Activated CD4-positive, alpha-beta T cell treated with anti-CD3 and anti-CD28 coated beads, Interleukin-2, amount 50 U/mL, for 16 hours (primary cell): ENCODE data around the gene RPS21.

ENCODE experiments used
- DNase-seq: peaks from one replicate; pipeline ENCODE4 v3.0.0-alpha.2; 2020

The RPS21 gene

GRCh38 chr20:62381842-62382241 lies 5.1 kb upstream of the RPS21 start:
- DNase-seq: no peak

DNA sequence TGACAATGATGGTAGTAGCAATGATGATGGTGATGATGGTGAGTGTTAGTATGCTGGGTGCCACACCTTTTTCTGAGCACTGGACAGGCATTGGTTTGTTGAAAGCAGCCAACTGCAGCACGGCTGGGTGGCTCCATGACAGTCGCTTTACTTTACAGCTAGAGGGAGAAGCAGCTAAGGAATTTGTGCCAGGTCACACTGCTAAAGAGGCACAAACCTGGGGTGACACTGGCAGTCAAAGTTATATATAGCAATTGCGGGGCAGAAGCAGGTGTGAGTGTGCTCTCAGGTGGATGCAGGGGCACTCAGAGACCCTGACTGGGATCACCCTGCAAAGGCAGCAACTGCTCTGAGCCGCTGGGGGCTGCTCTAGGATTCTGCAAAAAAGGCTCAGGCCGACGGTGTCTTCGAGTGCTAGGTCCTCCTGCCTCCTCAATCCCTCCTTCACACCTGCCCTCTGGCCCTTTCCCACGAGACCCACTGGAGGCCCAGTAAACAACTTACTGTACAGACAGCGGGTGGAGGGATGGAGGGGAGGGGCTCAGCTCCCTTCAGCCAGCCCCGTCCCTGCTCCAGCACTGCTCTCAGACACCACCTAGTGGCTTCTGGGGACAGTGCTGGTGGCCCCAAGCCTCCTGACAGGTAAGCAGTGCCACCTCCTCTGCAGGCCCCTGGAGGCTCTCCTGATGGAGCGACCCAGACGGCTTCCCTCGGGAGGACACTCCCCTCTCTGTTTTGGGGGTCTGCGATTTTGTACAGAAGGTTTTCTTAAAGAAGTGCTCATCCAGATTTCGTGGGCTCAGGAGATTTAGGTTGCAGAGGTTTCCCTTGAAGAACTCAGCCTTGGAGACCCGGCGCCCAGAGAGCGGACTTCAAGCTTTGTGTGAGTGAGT lies 4.4 kb upstream of the RPS21 start:
- DNase-seq: peak; percentile 84

DNA sequence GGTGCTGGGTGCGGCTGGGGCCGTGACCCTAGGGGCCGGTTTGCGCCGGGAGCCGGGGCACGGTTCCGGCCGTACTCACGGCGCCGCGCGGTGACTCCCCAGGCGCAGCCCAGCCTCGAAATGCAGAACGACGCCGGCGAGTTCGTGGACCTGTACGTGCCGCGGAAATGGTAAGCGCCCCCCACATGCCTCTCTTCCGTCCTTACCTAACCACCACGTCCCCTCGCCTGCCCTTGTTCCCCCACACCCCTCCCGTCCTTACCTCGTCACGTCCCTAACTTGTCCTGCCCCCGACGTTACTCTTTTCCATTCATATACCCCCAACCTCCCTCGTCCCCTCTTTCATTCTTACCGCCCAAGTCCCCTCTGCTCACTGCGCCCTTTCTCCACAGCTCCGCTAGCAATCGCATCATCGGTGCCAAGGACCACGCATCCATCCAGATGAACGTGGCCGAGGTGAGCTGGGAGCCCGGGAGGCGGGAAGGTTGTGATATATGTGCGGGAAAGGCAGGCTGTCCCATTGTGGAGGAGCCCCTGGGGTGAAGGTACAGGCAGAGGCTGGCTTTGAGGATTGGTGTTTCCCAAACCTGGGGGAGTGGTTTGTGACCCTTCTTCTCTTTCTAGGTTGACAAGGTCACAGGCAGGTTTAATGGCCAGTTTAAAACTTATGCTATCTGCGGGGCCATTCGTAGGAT lies 463 bp downstream of the RPS21 start:
- no peak for DNase-seq

DNA sequence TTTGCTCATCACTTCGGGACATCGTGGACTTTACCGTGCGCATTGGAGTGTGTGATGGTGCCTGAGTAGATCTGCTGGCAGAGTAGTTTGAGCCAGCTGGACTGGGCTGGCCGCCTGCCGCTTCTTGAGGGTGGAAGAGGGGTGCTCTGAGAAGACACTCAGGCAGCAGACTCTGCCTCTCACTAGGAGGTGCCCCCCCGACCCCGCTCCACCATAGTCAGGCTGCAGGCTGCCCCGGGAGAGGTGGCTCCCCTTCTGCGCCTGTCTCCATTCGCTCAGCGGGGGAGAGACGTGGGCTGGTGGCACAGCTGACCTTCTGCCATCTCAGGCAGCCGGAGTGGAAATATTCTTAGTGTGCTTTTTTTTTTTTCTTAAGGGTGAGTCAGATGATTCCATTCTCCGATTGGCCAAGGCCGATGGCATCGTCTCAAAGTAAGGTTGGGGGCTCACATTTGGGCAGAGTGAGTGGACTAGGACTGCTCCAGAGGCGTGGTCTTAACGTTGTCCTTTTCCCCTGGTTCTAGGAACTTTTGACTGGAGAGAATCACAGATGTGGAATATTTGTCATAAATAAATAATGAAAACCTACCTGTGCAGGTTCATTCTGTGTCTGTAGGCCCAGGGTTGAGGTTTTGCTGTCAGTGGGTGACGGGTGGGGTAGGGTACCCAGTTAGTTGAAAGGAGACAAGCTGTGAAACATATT lies 1.2 kb downstream of the RPS21 start:
- no peak for DNase-seq

DNA sequence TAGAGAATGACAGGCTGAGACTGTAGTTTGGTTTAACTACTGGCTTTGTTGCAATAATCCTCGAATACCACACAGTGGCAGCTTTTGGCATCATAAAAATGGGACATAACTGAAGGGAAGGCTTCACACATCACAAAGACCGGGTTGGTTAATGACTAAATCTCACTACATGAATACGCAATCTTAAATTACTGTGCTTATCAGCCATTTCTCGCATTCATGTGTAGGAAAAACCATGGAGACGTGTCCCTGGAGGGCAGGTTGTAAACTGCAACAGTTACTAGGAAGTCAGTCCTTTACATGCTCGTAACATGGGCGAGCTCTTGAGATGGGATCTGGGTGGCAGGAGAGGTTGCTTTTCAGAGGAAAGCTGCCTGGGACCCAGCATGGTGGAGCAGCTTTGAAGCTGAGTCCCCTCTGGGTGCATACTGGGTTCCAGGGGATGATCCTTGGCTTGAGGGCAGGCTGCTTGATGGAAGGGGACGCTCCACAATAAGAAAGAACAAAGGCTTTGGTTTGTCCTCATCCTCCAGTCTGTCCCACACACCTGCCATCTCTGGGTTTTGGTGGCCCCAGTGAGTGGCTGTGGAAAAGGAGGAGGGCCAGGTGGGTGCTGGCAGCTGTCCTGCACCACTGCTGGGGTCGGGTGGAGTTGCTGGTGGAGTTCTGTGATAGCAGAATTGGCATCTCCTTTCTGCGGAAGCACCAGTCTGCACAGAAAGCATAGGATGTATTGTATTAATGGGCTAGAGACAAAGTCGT lies 2.1 kb downstream of the RPS21 start:
- DNase-seq: no peak

DNA sequence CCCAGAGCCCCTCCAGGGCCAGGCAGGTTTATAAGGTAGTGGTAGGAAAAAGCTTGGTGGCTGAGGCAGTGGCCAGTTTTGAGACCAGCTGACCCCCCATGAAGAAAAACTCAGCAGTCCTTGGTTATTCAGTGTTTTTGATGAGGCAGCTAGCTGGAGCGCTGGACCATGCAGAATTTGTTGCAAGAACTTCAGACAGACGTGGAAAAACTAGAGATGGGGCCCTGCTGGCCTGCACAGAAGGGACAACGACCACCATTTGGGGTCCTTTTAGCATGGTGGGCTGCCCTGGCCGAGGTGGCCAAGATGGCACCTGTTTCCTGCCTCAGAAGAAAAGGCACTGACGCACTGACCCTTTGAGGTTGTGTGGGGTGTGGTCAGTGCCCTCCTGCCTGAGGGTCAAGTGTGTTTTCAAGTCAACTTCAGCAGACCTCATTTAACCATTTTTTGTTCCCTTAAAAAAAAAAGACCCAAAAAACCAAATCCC lies 2.7 kb downstream of the RPS21 start:
- DNase-seq: no peak

GRCh38 chr20:62390317-62391164 lies 3.6 kb downstream of the RPS21 start:
- DNase-seq: no peak

GRCh38 chr20:62391165-62392076 lies 4.5 kb downstream of the RPS21 start:
- no peak for DNase-seq

DNA sequence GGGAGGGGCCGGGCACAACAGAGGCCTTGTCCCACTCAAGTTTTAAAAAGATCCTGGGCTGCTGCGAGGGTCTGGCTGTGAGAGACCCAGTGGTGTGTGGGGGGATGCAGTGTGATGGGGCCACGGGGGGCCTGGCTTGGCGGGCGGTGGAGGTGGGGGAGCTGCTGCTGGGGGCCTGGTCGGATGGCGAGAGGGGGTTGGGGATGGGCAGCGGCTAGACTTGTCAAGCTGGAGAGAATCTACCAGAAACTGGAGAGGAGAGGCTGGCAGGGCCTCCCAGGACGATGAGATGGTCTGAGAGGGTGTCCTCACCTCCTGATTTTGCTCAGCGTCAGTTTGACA lies 5.1 kb downstream of the RPS21 start:
- DNase-seq: no peak

DNA sequence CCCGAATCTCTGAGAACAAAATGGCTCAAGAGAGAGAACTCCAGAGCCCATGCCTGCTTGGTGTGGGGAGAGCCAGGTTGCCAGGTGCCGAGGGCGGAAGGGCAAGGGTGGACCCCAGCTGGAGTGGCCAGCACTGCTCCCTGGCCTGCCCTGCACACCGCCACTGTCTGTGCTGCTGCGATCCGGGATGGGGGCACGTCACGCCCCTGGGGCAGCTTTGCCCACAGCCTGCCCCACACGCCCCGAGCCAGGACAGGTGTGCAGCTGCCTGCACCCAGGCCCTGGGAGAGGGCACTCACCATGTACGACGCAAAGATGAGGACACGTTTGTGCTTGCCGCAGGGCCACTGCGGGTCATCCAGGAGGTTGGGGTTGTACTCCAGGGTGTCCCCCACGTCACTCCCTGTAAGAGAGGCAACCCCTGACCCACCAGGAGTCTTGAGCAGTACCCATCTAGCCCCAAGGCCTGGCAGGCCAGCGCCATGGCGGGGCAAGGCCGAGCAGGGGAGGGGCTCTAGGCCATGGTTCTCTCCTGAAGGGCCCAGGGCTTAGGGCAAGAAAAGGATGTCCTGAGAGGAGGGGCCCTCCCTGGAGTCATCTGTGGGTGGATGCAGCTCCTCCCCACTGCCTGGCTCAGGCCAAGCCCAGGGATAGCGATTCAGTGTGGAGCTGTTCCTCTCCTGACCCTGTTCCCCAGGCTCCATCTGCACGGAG lies 5.9 kb downstream of the RPS21 start:
- DNase-seq: no peak

GRCh38 chr20:62393335-62393665 lies 6.4 kb downstream of the RPS21 start:
- no peak for DNase-seq

- no peak for DNase-seq
Measured at GRCh38 chr20:62393830-62394229, 6.9 kb downstream of the RPS21 start.

GRCh38 chr20:62394248-62395245 lies 7.6 kb downstream of the RPS21 start:
- DNase-seq: no peak

DNA sequence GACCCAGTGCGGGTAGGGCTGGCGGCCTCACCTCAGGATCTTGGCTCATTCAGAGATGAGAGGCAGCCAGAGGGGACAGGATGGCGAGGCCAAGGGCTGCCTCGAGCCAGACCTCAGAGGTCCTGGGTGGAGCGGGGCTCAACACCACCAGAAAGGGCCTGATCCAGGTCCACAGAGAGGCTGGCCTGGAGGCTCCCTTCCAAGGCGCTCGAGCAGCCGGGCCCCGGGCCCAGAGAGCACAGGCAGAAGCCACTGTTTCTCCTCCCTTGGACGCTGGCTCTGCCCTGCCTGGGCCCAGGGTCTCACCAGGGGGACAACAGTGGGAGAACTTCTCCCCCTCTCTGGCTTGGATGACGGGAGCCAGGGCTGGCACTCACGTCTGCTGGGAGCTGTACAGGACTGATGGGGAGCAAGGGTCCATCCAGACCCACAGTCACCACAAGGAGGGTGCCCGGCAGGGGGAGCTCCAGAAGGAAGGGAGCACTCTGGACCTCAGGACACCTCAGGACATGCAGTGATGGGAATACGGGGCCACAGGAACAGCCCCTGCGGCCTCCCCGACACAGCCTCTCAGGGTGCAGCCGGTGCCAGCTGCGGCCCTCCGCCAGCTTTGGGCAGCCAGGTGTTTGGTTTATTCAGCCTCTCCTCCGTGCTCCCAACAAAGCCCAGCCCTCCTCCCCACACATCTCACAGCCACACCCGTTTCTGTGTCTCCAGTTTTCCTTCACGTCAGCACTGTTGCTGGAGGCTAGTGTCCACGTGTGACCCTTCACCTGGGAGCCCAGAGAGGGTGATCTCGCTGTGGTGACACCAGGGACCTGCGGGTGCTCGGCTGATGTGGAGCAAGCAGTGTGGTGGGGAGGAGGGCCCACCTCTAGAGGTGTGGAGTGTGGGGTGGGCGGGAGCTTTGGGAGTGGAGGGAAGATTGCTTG lies 8.7 kb downstream of the RPS21 start:
- no peak for DNase-seq

GRCh38 chr20:62396367-62397239 lies 9.7 kb downstream of the RPS21 start:
- DNase-seq: no peak

DNA sequence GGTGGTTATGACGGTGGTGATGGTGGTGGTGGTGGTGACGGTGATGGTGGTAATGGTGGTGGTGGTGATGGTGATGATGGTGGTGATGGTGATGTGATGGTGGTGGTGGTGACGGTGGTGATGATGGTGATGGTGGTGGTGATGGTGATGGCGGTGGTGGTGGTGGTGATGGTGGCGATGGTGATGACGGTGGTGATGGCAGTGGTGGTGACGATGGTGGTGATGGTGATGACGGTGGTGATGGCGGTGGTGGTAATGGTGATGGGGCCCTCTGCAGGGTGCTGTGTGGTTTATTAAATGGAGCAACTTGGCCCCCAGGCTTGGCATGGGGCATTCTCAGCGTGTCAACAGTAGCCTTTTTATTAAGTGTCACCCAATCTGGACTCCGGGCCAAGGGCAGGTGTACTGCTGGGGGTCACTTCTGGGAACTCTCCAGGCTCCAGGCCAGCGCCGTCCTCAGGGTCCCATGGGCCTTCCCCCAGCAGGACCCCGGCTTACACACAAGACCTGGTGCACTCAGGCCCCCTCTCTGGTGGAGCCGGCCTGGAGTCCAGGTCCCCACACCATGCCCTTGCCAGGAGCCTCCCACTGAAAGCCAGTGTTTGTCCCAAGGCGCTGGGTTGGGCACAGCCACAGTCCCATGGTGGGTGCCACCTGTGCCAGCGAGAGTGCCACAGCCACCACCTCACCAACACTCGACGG lies 11.4 kb downstream of the RPS21 start:
- DNase-seq: no peak
